Sigmoid colon (tissue), 7 donors: ENCODE results near the gene OPRPN. TPM values are rescaled to one million over a fixed set of nuclear protein-coding genes. Genes with fewer than 3 reads are reported as not detected.

ENCODE experiments used
- DNase-seq: peaks from one replicate; pipeline ENCODE4 v3.0.0-alpha.2; 2019
- H3K27ac ChIP-seq, 4 donors: fragments of 200-600 bp; sonication (generic); one replicate each; pipeline ENCODE4 v1.5.1; 2016 to 2019; ENCODE audit warnings: mild to moderate bottlenecking in 1 of 4
- H3K27me3 ChIP-seq, 3 donors: fragments of 200-600 bp; sonication (generic); one replicate each; pipeline ENCODE4 v1.5.1; 2019; ENCODE audit warnings: mild to moderate bottlenecking in 1 of 3
- H3K36me3 ChIP-seq, 4 donors: fragments of 200-600 bp; sonication (generic); one replicate each; pipeline ENCODE4 v1.5.1; 2016 to 2019
- H3K4me1 ChIP-seq, 4 donors: fragments of 200-600 bp; sonication (generic); one replicate each; pipeline ENCODE4 v1.5.1; 2017 to 2019
- H3K4me3 ChIP-seq, 4 donors: fragments of 200-600 bp; sonication (generic); one replicate each; pipeline ENCODE4 v1.5.1; 2017 to 2019; ENCODE audit warnings: mild to moderate bottlenecking in 2 of 4, moderate library complexity in 1 of 4
- H3K9me3 ChIP-seq, 4 donors: fragments of 200-600 bp in 3 of 4; sonication (generic) in 3 of 4; one replicate each; pipeline versions ENCODE4 v1.5.1 to v1.6.1; 2013 to 2019
- EP300 ChIP-seq, 4 donors: sonication (generic); formaldehyde crosslinking; IDR thresholded peaks; one replicate each; pipeline ENCODE4 v1.6.1; 2017; ENCODE audit warnings: antibody characterized with exemption in 4 of 4
- POLR2A ChIP-seq, 2 donors: fragments of 450-650 bp; IDR thresholded peaks; one replicate each; pipeline ENCODE4 v1.6.1; 2016; ENCODE audit warnings: antibody characterized with exemption in 2 of 2, mild to moderate bottlenecking in 2 of 2, moderate library complexity in 2 of 2
- POLR2AphosphoS5 ChIP-seq, 4 donors: sonication (generic); formaldehyde crosslinking; IDR thresholded peaks; one replicate each; pipeline ENCODE4 v1.6.1; 2017; ENCODE audit warnings: antibody characterized with exemption in 4 of 4
- WGBS, 2 donors: extraction: QIAGEN DNeasy Blood & Tissue Kit; methylation state at CpG; one replicate each; pipeline ENCODE4 v1.1.7; 2013; 5-methylcytosine and 5-hydroxymethylcytosine counted together
- intact Hi-C: fragments of 100-400 bp; cut with DNase I; formaldehyde crosslinking; loops from one replicate; pipeline ENCODE4 v1.15.1; 2023
- polyA plus RNA-seq, 3 donors: library from polyadenylated mRNA; stranded (reverse); fragments of 200-250 nt; gene quantifications; one replicate each; pipeline ENCODE4 v1.2.3, GENCODE V29; 2013
- total RNA-seq, 4 donors: library from RNA; depleted of rRNA; stranded (reverse); fragments of >200 nt; gene quantifications; one replicate each; pipeline ENCODE4 v1.1.0, GENCODE V29; 2016
- TF ChIP-seq, protein P1 (sequence below), 4 experiments: fragments of 450-650 bp in 3 of 4; fragments of 200-600 bp in 1 of 4; IDR thresholded peaks; one replicate each; pipeline ENCODE4 v1.5.1; 2016 to 2019; ENCODE audit warnings: antibody characterized with exemption in 4 of 4, mild to moderate bottlenecking in 3 of 4, moderate library complexity in 2 of 4
- donor health status: healthy with polysubstance abuse.
- donor health status: Bipolar disorder and iron deficiency.
- donor health status: healthy.

The OPRPN gene
- total and polyA plus RNA-seq, 7 donors, result not detected

DNA sequence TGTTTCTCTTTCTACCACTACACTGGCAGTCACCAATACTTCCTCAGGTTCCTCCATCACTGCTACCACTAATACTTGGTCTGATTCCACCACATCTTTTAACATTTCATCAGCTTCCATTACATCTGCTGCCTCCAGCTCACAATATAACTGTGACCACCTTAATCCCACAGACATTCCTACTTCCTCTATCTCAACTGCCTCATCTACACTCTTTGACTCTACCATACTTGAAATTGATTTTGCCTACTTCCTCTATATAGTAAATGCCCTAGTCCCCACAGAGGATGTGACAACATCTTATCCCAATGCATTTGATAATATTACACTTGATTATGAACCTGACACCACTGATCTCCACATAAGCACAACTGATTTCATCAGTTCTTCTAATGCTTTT lies 29.0 kb downstream of the OPRPN start:
- DNase-seq, result no peak
- Histone ChIP-seq H3K27me3 (no peaks in the 10 kb centered on the region), H3K9me3 (no peaks in the 10 kb centered on the region), H3K4me1 (no peaks in the 10 kb centered on the region), H3K27ac (no peak overlapping the region), H3K4me3 (no peak overlapping the region), H3K36me3 (no peaks in the 10 kb centered on the region)
- TF ChIP-seq, protein P1, sequence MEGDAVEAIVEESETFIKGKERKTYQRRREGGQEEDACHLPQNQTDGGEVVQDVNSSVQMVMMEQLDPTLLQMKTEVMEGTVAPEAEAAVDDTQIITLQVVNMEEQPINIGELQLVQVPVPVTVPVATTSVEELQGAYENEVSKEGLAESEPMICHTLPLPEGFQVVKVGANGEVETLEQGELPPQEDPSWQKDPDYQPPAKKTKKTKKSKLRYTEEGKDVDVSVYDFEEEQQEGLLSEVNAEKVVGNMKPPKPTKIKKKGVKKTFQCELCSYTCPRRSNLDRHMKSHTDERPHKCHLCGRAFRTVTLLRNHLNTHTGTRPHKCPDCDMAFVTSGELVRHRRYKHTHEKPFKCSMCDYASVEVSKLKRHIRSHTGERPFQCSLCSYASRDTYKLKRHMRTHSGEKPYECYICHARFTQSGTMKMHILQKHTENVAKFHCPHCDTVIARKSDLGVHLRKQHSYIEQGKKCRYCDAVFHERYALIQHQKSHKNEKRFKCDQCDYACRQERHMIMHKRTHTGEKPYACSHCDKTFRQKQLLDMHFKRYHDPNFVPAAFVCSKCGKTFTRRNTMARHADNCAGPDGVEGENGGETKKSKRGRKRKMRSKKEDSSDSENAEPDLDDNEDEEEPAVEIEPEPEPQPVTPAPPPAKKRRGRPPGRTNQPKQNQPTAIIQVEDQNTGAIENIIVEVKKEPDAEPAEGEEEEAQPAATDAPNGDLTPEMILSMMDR (IDR thresholded peaks at IDR 0.05), result no peak
- TF ChIP-seq POLR2AphosphoS5 (IDR thresholded peaks at IDR 0.05), result no peak
- no peak for TF ChIP-seq POLR2A (IDR thresholded peaks at IDR 0.05)
- TF ChIP-seq EP300 (IDR thresholded peaks at IDR 0.05), result no peak
- intact Hi-C loops, result no loop called here

GRCh38 chr4:70437197-70437596 lies 39.5 kb downstream of the OPRPN start:
- Histone ChIP-seq H3K4me3 (no peak overlapping the region), H3K27me3 (no peaks in the 10 kb centered on the region), H3K4me1 (no peaks in the 10 kb centered on the region), H3K27ac (no peak overlapping the region), H3K36me3 (no peaks in the 10 kb centered on the region), H3K9me3 (no peaks in the 10 kb centered on the region)
- TF ChIP-seq POLR2AphosphoS5 (IDR thresholded peaks at IDR 0.05) (no peak), POLR2A (IDR thresholded peaks at IDR 0.05) (no peak), EP300 (IDR thresholded peaks at IDR 0.05) (no peak)
- TF ChIP-seq, protein P1 (IDR thresholded peaks at IDR 0.05), result no peak
- WGBS, 2 donors, result 46 to 52% methylated on average over 7 of the region's 7 CpGs
- intact Hi-C loops, result no loop called here
- no peak for DNase-seq

DNA sequence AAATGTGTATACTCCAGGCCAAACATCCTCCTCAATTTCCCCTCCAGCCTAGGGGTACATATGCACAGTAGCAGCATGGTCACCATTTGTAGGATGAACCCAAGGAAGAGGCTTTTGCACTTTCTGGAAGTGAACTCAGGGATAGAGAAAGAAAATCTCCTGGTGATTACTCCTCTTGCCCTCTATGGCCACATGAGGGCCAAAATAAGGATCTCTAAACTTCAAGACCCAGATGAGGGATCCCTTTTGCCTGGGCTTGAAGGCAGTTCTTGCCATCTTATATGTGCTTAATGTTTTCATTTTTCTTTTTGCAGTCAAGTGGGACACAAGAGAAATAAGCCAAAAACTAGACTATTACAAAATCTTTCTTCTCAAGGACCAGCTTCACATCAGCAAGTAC lies 44.7 kb downstream of the OPRPN start:
- DNase-seq, result no peak
- Histone ChIP-seq H3K27ac (no peak overlapping the region), H3K27me3 (no peaks in the 10 kb centered on the region), H3K36me3 (no peaks in the 10 kb centered on the region), H3K4me3 (no peak overlapping the region), H3K4me1 (no peaks in the 10 kb centered on the region), H3K9me3 (no peaks in the 10 kb centered on the region)
- TF ChIP-seq, protein P1 (IDR thresholded peaks at IDR 0.05), result no peak
- no peak for TF ChIP-seq EP300 (IDR thresholded peaks at IDR 0.05)
- TF ChIP-seq POLR2AphosphoS5 (IDR thresholded peaks at IDR 0.05), result no peak
- no peak for TF ChIP-seq POLR2A (IDR thresholded peaks at IDR 0.05)
- intact Hi-C loops, result no loop called here

GRCh38 chr4:70443329-70443728 lies 45.6 kb downstream of the OPRPN start:
- intact Hi-C loops, result no loop called here
- Histone ChIP-seq H3K27ac (no peak overlapping the region), H3K9me3 (no peaks in the 10 kb centered on the region), H3K4me3 (no peak overlapping the region), H3K36me3 (no peaks in the 10 kb centered on the region), H3K27me3 (no peaks in the 10 kb centered on the region), H3K4me1 (no peaks in the 10 kb centered on the region)
- TF ChIP-seq EP300 (IDR thresholded peaks at IDR 0.05) (no peak), POLR2AphosphoS5 (IDR thresholded peaks at IDR 0.05) (no peak), POLR2A (IDR thresholded peaks at IDR 0.05) (no peak)
- TF ChIP-seq, protein P1 (IDR thresholded peaks at IDR 0.05), result no peak
- 87 to 90% methylated on average over 5 of the region's 5 CpGs for WGBS, 2 donors
- no peak for DNase-seq

DNA sequence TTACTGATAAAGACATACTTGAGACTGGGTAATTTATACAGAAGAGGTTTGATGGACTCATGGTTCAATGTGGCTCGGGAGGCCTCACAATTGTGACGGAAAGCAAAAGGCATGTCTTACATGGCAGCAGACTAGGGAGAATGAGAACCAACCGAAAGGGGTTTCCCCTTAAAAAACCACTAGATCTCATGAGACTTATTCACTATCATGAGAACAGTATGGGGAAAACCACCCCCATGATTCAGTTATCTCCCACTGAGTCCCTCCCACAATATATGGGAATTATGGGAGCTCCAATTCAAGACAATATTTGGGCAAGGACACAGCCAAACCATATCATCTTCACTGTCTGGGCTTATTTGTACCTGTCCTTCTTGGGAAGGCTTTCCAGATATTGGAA lies 51.5 kb downstream of the OPRPN start:
- no peak for TF ChIP-seq POLR2A (IDR thresholded peaks at IDR 0.05)
- no peak for TF ChIP-seq EP300 (IDR thresholded peaks at IDR 0.05)
- TF ChIP-seq, protein P1 (IDR thresholded peaks at IDR 0.05), result no peak
- no peak for TF ChIP-seq POLR2AphosphoS5 (IDR thresholded peaks at IDR 0.05)
- 87 to 89% methylated on average over 3 of the region's 3 CpGs for WGBS, 2 donors
- no peak overlapping the region for H3K4me3 ChIP-seq
- H3K4me1 ChIP-seq, result no peaks in the 10 kb centered on the region
- H3K27me3 ChIP-seq, result no peaks in the 10 kb centered on the region
- H3K36me3 ChIP-seq, result no peaks in the 10 kb centered on the region
- no peak for DNase-seq
- intact Hi-C loops, result no loop called here
- H3K9me3 ChIP-seq, result peaks cover 0 to 3% (median 0%) of the 10 kb centered on the region in 4 donors
- H3K27ac ChIP-seq, result no peak overlapping the region
